NT2/D1 (cell line): ENCODE data around the gene RUNX1.

Source experiments
- SUZ12 ChIP-seq: IDR thresholded peaks from 2 replicates; pipeline ENCODE4 v1.6.1; 2011; ENCODE audit not compliant: insufficient read length, insufficient read depth; ENCODE audit errors: extremely low read depth
- YY1 ChIP-seq: IDR thresholded peaks from 2 replicates; pipeline ENCODE4 v1.6.1; 2011; ENCODE audit not compliant: insufficient read length, insufficient read depth

- TF ChIP-seq YY1, result no peak
- TF ChIP-seq SUZ12, result no peak
These were observed 110.9 kb downstream of the RUNX1 start for GRCh38 chr21:34938089-34938764.
